ENCODE measurements around the gene STK32C. TPM values are rescaled to one million over a fixed set of nuclear protein-coding genes. Genes with fewer than 3 reads are reported as not detected.
A peak's percentile ranks its signal among the peaks of the same experiment; 100 is the strongest.

The STK32C gene
- 19.6 and 21.9 TPM in 2 replicates for total RNA-seq
- long read RNA-seq, partial matches to known transcripts, result 0 of 2 reads
- long read RNA-seq, other reads (novel, unspliced or antisense), result 1 of 2 reads

DNA sequence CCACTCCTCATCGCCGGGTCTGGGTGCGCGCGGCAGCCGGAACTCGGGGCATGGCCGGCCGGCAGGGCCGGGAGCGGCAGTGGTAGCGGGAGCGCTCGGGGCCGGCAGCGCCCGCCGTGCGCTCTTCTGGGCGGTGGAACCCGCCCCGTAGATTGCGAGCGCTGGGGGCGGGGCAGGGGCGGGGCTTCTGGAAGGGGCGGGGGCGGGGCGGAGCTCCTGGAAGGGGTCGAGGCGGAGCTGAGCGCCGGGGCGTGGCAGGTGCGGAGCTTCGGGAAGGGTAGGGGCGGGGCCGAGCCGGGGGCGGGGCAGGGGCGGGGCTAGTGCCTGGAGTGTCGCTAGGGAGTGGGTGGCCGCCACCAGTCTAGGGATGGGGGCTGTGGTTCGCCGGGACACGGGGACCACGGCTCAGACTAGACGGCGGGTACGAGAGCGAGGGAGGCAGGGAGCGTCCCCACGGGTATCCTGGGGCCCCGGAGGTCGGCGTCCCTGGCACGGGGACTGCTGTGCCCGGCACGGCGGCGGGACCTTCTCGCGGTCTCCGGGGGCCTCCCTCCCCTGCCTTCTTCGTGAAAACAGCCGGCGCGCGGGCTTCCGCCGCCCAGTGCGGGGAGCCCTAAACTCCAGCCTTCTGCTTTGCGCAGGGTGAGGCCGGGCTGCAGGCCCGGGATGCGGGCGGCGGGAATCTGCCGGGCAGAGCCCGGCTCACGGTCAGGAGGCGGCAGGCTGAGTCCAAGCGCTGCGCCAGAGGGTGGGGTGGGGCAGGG is at the start of gene STK32C:
TSS of gene STK32C (minus strand) at position 128 of the 764 bp plus-strand sequence. CDS start at position 11, 117 bp downstream.
- H3K27me3 Mint-ChIP-seq (ENCODE audit: low read depth), result peaks cover 51% of the 10 kb centered on the region
- peak within 1 kb of the TSS; percentile 94 for H3K4me3 Mint-ChIP-seq
- H3K27ac Mint-ChIP-seq (ENCODE audit: unreplicated experiment), result peak within 1 kb of the TSS; percentile 43
- H3K9me3 Mint-ChIP-seq, result no peaks in the 10 kb centered on the region
- H3K36me3 Mint-ChIP-seq (ENCODE audit: low read depth), result peaks cover 7% of the 10 kb centered on the region
- DNase-seq (ENCODE audit: low read depth, low spot score), result peak; percentile 79
- TF ChIP-seq CTCF (conservative IDR thresholded peaks at IDR 0.05), result no peak
- H3K4me1 Mint-ChIP-seq, result peaks cover 17% of the 10 kb centered on the region

DNA sequence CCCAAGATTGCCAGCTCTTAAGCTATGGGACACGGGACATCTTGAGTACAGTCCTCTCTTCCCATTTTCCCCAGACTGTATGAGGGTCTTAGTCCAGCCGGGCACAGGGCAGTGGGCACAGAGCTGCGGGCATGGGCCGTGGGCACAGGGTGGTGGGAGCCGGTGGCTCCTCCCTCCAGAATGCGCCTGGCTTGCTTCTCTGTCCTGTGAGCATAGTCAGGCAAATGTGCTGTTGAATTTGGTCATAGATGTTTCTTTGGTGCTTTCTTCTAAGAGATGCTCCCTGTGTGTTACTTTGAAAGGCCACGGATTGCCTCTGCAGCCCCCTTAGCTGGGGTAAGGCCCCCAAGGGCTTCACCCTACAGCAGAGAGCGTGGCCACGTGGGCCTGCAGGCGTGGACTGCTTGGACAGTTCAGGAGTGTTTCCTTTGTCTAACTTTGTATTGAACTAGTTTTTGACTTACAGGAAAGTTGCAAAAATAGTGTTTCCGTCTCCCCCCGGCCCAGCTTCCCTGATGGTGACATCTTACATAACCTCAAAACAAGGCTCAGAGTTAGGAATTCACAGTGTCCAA is 49.0 kb upstream of the STK32C start:
- Mint-ChIP-seq H3K4me3 (no peak overlapping the region), H3K27me3 (ENCODE audit: low read depth) (no peaks in the 10 kb centered on the region), H3K9me3 (no peaks in the 10 kb centered on the region), H3K4me1 (no peaks in the 10 kb centered on the region), H3K27ac (ENCODE audit: unreplicated experiment) (peak overlapping the region; percentile 12), H3K36me3 (ENCODE audit: low read depth) (peaks cover 2% of the 10 kb centered on the region)
- DNase-seq (ENCODE audit: low read depth, low spot score), result no peak
- no peak for TF ChIP-seq CTCF (conservative IDR thresholded peaks at IDR 0.05)

DNA sequence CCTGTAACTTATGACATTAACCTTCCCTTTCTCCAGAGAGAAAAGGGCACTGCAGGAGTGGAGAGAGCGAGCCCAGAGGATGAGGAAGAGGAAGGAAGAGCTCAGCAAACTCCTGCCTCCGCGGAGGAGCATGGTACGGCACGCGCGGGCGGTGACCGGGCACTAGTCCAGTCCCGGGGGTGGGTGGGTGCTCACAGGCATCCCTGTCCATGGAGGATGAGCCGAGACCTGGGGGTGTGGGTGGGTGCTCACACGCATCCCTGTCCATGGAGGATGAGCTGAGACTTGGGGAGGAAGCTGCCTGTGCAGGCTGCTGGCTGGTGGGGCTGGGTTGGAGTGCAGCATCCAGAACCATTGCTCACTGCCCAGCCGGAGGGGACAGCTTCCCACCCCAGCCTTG is 48.0 kb upstream of the STK32C start:
- Mint-ChIP-seq H3K4me3 (no peak overlapping the region), H3K27me3 (ENCODE audit: low read depth) (no peaks in the 10 kb centered on the region), H3K36me3 (ENCODE audit: low read depth) (peaks cover 2% of the 10 kb centered on the region), H3K4me1 (no peaks in the 10 kb centered on the region), H3K9me3 (no peaks in the 10 kb centered on the region), H3K27ac (ENCODE audit: unreplicated experiment) (peak overlapping the region; percentile 75)
- TF ChIP-seq CTCF (conservative IDR thresholded peaks at IDR 0.05), result no peak
- no peak for DNase-seq (ENCODE audit: low read depth, low spot score)

DNA sequence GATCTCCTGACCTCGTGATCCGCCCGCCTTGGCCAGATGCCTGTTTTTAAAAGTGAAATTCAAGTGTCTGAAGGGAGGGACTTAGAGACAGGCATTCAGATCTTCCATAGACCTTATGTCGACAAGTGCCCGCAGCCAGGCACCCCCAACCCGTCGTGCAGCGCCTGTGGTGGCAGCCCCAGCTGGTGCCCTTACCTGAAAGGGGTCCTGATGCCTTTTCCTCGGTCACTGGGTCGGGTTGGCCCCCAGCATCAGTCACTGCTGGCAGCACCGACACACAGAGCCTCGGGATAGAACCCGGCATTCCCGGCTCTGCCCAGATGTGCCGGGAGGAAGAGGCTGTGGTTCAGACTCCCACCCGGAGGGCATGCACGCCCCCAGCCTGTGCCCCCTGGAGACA is 47.5 kb upstream of the STK32C start:
- H3K4me3 Mint-ChIP-seq, result no peak overlapping the region
- TF ChIP-seq CTCF (conservative IDR thresholded peaks at IDR 0.05), result no peak
- peak overlapping the region; percentile 43 for H3K27ac Mint-ChIP-seq (ENCODE audit: unreplicated experiment)
- no peaks in the 10 kb centered on the region for H3K9me3 Mint-ChIP-seq
- peaks cover 2% of the 10 kb centered on the region for H3K36me3 Mint-ChIP-seq (ENCODE audit: low read depth)
- H3K4me1 Mint-ChIP-seq, result no peaks in the 10 kb centered on the region
- H3K27me3 Mint-ChIP-seq (ENCODE audit: low read depth), result no peaks in the 10 kb centered on the region
- DNase-seq (ENCODE audit: low read depth, low spot score), result no peak

GRCh38 chr10:132354356-132355094 is 46.8 kb upstream of the STK32C start:
- no peak for TF ChIP-seq CTCF (conservative IDR thresholded peaks at IDR 0.05)
- no peaks in the 10 kb centered on the region for H3K36me3 Mint-ChIP-seq (ENCODE audit: low read depth)
- DNase-seq (ENCODE audit: low read depth, low spot score), result no peak
- no peaks in the 10 kb centered on the region for H3K27me3 Mint-ChIP-seq (ENCODE audit: low read depth)
- H3K27ac Mint-ChIP-seq (ENCODE audit: unreplicated experiment), result peak overlapping the region; percentile 43
- H3K4me3 Mint-ChIP-seq, result no peak overlapping the region
- no peaks in the 10 kb centered on the region for H3K9me3 Mint-ChIP-seq
- no peaks in the 10 kb centered on the region for H3K4me1 Mint-ChIP-seq

All from neural crest cell (in vitro differentiated cells).